Activated CD4-positive, alpha-beta T cell treated with anti-CD3 and anti-CD28 coated beads, Interleukin-2, amount 50 U/mL, for 1 hour (primary cell): ENCODE measurements around the gene ACTR1B.
"Not testable (repeated sequence)": the region's sequence is repeated elsewhere in the genome, so short reads cannot be mapped to it uniquely, and the experiment has no call there.

Experiments used
- DNase-seq: peaks from one replicate; pipeline ENCODE4 v3.0.0-alpha.2; 2020

The ACTR1B gene

DNA sequence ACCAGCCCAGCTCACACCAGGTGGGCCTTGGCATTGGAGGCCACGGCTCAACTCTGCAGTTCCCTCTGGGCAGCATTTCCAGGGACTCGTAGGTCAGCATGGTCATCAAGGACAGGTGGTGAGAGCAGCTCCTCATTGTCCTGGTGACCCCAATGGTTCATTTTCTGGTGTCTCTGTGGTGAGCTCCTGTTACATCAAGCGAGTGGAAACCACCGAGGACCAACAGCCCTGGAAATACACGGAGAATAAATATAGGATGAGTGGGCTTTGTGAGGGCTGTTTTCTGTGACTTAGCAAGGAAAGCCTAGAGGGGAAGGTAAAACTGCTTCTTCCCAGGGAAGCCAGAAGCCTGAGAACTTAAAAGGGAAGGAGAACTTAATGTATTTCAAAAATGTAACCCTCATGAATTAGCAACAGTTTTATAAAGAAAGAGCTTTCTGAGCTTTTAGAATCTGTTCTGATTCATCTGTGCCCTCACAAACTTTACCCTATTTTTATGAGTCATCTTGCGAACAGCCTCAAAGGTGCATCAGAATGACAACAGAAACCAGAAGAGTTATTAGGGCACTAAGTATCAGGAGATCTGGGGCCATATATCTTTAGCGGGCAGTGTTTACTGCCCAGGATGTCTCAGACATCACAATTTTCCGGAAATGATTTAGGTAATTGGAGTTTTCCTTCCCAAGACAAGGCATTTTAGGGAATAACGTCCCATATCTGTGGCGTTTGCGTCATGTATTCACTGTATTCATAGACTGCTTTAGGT lies 24.4 kb upstream of the ACTR1B start:
- no peak for DNase-seq

DNA sequence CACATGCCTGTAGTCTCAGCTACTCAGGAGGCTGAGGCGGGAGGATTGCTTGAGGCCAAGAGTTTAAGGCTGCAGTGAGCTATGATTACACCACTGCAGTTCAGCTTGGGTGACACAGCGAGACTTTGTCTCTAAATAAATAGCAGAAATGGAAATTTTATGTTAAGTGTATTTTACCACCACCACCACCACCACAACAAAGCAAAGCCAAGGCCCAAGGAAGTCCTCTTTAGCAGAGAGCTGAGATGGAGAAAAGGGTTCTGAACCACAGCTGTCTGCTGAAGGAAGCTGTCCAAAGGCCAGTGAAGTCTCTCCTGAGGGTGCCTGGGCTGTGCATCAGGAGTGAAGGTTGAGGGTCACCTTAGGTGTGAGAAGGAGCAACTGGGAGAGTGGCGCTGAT lies 23.4 kb upstream of the ACTR1B start:
- DNase-seq: not testable (repeated sequence)

DNA sequence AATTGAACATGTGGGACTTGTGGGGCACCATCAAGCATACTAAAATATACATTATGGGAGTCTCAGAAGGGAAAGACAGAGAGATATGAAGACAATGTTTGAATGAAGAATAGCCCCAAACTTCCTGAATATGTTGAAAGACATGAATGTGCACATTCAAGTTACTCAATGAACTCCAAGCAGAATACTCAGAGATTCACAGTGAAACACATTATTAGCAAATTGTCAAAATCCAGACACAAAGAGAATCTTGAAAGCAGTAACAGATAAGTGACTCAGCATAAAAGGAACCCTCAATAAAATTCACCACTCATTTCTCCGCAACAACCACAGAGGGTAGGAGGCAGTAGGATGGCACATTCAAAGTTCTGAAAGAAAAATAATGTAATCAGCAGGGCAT lies 14.5 kb upstream of the ACTR1B start:
- DNase-seq: no peak

DNA sequence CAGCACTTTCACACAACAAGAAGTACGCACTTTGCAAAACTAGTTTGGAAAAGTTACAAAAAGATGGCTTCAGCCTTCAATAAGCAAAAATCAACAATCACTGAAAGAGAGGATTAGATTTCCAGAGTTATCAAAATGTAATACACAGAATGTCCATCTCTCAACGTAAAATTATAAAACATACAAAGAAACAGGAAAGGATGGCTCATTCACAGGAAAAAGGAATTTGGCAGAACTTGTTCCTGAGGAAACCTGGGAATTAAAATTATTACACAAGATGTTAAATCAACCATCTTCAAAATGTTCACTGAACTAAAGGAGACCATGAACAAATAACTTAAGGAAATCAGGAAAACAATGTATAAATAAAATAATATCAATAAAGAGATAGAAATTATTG lies 13.6 kb upstream of the ACTR1B start:
- DNase-seq: no peak

DNA sequence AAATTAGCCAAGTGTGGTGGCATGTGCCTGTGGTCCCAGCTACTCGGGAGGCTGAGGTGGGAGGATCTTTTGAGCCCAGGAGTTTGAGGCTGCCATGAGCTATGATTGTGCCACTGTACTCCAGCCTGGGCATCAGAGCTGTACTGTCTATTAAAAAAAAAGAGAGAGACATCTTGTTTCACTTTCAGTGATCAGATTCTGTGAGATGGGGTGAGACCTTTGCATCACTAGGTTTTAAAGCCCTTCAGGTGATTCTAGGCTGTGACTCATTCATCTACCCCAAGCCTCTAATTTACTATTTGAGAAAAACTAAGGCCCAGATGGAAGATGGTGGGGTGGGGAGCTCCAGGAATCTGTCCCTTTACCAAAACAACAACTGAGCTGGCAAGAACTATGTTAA lies 12.8 kb upstream of the ACTR1B start:
- DNase-seq: no peak

DNA sequence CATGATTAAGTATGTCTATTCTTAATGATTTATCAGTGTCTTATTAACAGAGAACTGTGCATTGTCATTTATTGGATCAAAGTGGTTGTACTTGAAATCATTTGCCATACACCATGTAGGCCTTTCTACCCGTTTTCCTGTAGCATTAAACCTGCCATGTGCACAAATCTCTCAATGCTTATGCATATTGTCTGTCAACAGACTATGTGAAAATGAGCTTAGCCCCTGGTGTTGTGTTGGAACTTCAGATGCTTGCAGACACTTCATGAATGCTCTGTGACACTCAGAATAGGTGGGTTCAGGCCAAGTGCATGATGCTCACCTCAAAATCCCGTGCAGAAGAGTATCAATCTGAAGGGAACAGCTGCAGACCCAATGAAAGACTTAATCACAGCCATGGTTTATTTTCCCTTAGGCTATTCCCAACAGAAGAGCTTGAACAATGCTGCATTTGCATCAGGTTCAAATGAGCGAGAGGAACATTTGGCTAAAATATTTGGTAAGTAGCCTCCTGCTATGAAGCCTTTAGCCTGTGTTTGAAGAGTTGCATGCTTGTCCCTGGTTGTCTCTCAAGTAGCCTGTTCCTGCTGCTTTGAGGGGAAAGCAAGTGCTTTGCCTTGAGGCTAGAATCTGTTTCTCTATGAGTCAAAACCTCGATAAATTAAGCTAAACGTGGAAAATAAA lies 11.7 kb upstream of the ACTR1B start:
- no peak for DNase-seq

DNA sequence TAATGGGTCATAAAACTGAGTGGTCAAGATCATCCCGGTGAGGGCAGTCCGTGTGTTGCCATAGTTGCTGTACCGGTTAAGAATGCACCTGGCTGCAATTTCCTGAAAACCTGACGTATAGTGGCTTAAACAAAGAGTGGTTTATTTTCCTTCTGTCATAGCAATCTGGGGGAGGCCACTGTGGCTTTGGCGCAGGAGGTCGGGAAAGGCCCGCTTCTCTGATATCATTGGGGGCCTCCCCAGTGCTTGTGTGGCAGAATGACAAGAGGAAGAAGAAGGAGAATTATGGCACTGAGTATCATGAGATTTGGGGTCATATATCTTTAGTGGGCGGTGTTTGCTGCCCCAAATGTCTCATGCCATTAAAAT lies 10.1 kb upstream of the ACTR1B start:
- no peak for DNase-seq

DNA sequence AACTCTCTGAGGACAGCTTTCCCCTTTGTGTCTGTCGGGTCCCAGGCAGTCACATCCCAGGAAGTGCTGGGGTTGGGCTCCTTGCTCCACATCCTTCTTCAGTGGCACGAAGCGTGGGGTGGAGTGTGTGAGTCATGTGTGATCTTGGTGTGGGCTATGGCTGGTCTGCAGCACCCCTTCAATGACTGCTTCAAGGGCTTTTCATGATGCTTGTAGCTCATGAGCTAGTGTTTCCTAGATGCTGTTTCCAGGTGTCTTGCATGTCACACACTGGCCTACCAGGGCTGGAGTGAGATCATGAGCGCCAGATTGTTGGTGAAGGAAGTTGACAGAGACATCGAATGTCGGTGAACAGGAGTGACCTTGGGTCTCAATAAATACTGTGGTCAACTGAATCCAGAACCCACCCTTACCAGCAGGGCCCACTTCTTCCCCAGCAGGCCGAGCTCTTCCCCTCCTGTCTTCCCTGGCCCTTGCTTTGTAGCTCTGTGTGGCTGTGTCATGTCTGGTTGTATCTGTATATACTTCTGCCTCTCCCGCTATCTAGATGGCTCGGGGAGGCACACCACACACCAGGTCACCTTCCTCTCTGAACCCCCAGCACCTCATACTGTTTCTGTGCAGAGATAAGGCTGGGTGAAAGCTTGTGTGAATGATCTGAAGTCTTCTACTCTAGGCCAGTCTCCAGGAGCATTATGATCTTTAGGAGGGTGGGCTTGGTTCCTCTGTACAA lies 9.5 kb upstream of the ACTR1B start:
- no peak for DNase-seq

DNA sequence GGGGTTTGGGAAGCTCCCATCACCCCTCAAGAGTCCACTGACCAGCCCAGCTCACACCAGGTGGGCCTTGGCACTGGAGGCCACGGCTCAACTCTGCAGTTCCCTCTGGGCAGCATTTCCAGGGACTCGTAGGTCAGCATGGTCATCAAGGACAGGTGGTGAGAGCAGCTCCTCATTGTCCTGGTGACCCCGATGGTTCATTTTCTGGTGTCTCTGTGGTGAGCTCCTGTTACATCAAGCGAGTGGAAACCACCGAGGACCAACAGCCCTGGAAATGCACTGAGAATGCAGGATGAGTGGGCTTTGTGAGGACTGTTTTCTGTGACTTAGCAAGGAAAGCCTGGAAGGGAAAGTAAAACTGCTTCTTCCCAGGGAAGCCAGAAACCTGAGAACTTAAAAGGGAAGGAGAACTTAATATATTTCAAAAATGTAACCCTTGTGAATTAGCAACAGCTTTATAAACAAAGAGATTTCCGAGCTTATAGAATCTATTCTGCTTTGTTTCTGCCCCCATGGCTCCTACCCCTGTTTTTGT lies 8.8 kb upstream of the ACTR1B start:
- DNase-seq: not testable (repeated sequence)

DNA sequence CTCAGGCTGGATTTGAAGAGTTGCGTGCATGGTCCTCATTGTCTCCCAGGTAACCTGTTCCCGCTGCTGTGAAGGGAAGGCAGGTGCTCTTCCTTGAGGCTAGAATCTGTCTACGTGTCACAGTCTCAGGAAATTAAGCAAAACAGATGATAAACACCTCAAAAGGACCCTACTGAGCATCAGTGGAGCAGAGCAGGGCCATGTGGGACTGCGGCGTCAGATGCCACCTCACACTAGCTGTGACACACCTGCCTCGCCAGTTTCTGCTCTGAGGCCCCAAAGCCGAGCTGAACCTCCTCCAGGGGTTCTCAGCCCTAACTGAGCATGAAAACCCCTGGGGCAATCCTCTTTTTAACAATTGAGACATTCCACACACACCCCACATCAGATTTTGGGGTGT lies 7.7 kb upstream of the ACTR1B start:
- no peak for DNase-seq

DNA sequence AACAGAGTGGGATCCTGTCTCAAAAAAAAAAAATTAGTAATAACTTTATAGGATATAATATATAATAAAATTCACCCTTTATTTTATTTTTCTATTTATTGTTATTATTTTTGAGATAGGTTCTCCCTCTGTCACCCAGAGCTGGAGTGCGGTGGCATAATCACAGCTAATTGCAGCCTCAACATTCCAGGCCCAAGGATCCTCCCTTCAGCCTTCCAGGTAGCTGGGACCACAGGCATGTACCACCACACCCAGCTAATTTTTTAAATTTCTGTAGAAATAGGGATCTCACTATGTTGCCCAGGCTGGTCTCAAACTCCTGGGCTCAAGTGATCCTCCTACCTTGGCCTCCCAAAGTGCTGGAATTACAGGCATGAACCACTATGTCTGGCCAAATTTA lies 6.6 kb upstream of the ACTR1B start:
- no peak for DNase-seq

DNA sequence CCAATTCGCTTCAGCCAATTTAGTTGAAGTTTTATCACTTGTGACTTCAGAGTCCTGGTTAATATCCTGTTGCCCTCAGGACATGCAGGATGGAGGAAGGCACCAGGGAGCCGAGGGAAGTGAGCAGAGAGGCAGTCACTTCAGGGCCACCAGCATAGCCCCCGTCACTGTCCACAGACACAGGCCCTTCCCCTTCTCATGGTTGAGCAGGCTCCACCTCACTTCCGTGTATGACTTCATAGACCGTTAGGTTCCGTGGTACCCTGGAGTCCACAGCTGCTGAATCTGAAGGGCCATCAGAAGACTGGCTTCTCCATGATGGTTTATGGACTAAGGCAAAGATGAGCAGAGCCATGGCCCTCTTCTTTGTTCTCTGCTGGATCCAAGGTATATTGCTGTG lies 5.6 kb upstream of the ACTR1B start, which contains the start of gene C2orf92:
Gene C2orf92 (plus strand): TSS at position 266 of the 400 bp plus-strand sequence. CDS start 76 bp downstream, at position 342.
- DNase-seq: no peak

DNA sequence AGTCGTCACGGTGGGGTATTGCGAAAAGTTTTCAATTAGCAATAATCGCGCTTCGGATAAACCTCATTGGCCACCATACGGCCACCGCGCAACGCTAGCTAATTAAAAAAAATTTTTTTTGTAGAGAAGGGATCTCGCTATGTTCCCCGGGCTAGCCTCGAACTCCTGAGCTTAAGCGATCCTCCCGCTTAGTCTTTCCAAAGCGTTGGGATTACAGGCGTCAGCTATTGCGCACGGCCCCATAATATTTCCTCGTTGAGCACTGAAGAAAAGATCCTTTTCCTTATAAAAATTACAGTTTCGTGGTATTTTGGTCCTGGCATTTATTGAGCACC lies 759 bp upstream of the ACTR1B start:
- DNase-seq: peak; percentile 15

DNA sequence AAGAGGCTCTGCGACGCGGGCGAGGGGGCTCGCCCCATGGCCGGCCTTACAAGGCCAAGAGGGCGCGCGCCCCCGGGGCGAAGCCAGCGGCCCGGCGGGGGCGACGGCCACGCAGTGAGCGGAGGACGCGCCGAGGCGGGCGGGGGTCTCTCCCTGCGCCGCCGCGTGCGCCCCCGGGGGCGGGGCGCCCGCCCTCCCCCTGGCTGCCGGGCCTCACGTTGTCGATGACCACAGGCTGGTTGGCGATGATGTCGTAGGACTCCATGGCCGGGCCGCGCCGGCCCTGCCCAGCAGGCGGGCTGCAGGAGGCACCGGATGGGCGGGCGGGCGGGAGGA lies 250 bp downstream of the ACTR1B start:
- DNase-seq: no peak

DNA sequence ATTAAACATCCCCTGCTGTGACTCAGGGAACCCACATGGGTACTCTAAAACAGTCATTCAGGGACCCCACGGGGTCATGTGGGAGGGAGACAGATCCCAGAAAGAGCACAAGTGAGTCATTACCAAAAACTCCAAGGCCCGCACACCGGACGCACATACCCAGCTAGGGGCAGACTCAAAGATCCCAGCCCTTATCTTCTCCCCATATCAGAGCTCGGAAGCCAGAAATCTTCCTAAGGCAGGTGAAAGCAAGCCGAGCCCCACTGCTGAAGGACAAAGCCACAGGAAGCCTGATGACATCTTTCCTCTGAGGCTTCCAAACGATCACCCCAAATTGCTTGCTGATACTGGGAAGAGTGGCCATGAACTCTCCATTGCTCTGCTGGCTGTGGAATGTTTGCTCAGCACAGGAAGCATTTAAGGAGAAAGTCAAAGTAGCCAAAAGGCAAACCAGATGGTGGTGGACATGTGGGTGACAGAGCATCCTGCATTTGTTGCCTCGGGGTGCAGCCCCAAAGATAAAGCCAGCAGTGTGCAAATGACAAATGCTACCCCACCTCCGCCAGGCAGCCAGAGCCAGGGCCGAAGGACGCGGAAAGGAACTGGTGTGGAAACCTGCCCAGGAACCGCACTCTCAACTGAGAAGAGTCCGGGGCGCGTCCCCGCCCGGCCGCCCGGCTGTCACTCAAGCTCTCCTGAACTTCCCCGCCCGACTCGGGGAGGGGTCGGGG lies 784 bp downstream of the ACTR1B start:
- DNase-seq: peak; percentile 50

DNA sequence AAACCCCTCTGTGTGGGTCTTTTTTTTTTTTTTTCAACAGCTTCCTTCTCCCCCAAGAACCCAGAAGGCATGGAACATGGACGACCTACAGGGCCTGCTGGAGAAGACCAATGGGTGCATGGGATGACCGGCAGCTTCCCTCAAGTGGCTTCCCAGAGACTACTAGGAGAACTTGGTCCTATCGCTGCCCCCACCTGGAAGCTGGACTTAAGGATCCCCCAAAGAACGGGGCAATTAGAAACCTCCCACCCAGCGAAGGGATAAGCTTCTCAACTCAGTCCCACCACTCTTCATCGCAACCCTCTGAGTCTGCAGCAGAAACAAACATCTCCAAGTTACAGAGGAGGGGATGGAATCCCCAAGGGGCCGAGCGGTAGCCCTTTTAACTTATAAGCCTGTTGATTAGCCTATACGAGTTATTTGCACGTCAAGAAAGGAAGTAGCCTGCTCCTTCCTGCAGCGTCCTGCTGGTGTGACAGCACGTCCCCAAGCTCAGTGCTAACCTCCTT lies 1.4 kb downstream of the ACTR1B start:
- no peak for DNase-seq

DNA sequence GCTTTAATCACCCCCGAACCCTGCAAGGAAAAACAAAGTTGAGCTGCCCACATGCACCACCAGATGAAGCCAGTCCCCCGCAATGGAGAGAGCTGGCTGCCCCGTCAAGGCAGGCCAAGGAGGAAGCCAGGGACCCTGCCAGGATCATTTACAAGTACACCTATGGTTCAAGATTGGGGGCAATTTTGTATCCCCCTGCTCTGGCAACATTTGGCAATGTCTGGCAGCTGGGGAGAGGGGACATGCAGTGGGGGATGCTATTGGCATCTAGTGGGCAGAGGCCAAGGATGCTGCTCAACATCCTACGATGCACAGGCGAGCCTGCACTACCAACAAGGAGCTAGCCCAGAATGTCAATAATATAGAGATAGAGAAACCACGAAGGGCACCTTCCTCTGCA lies 1.9 kb downstream of the ACTR1B start:
- no peak for DNase-seq

DNA sequence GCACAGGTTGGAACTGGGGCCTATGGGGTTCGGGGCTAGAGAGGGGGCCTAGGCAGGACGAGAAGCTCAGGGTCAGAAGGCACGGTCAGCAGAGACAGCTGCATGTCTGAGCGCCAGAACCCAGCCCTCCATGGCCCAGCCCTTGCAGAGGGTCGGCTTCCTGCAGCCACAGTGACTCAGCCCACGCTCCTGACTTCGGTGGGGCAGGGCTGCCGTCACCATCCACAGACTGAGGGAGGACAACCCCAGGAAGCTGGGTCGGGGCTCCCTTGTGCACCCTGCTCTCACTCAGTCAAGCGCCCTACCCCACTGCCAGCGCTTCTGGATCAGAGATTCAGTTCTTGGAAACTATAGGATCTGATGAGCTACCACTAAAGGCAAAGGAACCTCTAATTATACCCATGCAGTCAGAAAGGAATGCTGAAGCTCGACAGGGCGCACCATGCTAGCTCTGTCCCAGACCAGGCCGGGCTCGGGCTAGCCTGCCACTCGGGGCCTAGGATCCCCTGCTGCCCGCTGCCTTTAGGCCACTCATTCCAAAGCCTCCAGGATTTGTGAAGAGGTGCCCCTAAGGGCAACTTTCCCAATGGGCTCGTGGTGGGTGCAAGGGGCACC lies 3.0 kb downstream of the ACTR1B start:
- no peak for DNase-seq

DNA sequence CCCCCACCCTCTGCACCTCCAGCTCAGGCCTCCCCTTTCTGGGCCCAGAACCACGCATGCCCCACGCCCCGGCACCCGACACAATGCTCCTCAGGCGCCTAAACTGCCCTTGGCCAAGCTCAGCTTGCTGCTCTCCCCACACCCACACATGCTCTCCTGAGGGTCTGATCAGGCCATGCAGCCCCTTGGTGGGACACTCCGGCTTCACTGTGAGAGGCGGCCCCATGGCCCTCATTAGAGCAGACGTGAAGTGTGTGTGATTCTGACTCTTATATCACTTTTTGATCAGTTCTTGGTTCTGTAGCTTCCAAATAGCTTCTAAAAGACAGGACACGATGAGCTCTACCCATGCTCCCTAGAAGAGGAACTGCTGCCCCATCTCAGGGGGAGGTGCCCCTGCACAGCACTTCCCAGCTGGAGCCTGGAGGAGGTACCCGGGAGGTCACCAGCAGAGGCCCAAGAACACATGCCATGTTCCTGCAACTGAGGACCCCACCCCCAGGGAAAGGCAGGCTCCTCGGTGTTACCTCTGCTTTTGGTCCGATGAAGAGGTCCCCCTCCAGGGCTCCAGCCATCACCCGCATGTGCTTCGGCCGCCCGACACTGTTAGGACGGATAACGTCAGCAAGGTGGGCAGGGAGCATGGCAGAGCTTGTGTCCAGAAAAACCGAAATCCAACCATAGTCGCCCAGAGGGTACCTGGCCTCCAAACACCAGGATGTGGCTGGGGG lies 3.6 kb downstream of the ACTR1B start:
- DNase-seq: no peak

DNA sequence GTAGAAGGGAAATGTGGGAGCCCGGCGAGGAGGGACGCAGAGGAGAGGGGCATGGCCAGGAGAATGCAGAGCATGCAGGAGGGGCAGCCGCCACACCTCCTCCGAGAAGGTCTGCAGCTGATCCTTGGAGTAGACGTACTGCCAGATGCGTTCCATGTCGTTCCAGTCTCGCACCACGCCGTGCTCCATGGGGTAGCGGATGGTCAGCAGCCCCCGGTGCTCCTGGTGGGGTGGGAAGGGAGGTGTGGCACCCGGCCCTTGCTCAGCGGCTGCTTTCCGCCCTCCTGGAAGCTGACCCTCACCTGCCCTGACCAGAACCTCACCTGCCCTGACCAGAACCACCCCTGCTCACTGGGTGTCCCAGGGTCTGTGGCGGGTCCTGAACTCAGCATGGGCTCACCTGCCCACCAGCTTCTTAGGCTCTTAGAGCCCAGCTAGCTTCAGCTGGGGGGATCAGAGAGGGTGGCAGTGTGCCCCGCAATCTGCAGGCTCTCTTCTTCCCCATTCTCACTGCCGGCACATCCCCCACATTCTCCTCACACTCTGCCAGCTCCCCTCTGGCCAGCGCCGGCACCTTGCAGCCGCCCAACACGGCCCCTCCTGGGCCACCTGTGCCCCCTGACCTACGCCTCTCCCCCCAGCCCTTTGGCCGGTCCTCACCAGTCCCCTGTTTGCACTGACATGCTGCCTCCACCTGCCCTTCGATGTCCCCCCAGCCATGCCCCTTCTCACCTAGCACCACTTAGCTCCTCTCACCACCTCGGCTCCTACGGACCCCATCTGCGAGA lies 4.4 kb downstream of the ACTR1B start:
- no peak for DNase-seq

DNA sequence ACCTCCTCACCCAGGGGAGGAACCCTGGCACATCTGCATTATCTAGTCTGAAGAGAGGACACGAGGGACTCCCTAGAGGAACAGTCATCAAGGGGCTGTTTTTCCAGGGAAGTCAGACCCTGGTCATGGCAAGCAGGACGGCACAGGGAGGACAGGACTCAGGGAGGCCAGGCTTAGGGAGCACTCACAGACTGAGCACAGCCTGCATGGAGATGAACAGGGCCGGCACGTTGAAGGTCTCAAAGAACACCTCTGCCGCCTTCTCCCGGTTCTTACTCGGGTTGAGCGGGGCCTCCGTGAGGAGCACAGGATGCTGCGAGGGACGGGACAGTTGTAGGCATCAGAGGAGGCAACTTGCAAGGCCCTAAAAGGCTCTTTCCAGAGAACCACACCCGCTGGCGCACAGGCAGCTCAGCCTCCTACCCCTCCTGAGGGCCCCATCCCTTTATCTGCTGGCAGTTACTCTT lies 5.1 kb downstream of the ACTR1B start:
- DNase-seq: no peak
